Esophagus (tissue), 2 donors: ENCODE results near the gene TAS2R42. TPM values are rescaled to one million over a fixed set of nuclear protein-coding genes. Genes with fewer than 3 reads are reported as not detected.

Experiments
- H3K27ac ChIP-seq, 2 donors: one replicate each; pipeline ENCODE4 v1.5.1; 2013; ENCODE audit warnings: low read depth in 2 of 2, mild to moderate bottlenecking in 2 of 2, inconsistent platforms in 1 of 2, low read length in 1 of 2, moderate library complexity in 1 of 2
- H3K27me3 ChIP-seq, 2 donors: one replicate each; pipeline ENCODE4 v1.6.1; 2013; ENCODE audit warnings: low read length in 2 of 2, control low read depth in 1 of 2, mild to moderate bottlenecking in 1 of 2; ENCODE audit not compliant: insufficient read depth in 2 of 2, control insufficient read depth in 1 of 2
- H3K36me3 ChIP-seq, 2 donors: one replicate each; pipeline ENCODE4 v1.6.1; 2013; ENCODE audit warnings: low read length in 1 of 2; ENCODE audit not compliant: control insufficient read depth in 2 of 2, insufficient read depth in 2 of 2
- H3K4me1 ChIP-seq, 2 donors: one replicate each; pipeline ENCODE4 v1.6.1; 2013; ENCODE audit warnings: low read length in 1 of 2; ENCODE audit not compliant: control insufficient read depth in 2 of 2, insufficient read depth in 2 of 2
- H3K4me3 ChIP-seq, 2 donors: one replicate each; pipeline ENCODE4 v1.5.1; 2013; ENCODE audit warnings: low read length in 2 of 2, mild to moderate bottlenecking in 2 of 2, low read depth in 1 of 2, moderate library complexity in 1 of 2
- H3K9me3 ChIP-seq, 2 donors: one replicate each; pipeline ENCODE4 v1.6.1; 2013; ENCODE audit warnings: mild to moderate bottlenecking in 2 of 2, low read depth in 1 of 2, low read length in 1 of 2, moderate library complexity in 1 of 2; ENCODE audit not compliant: control insufficient read depth in 2 of 2, insufficient read depth in 1 of 2
- WGBS, 2 donors: extraction: QIAGEN DNeasy Blood & Tissue Kit; methylation state at CpG; one replicate each; pipeline ENCODE4 v1.1.7; 2013; 5-methylcytosine and 5-hydroxymethylcytosine counted together
- polyA plus RNA-seq, 2 donors: library from polyadenylated mRNA; stranded (reverse); fragments of 200-250 nt; gene quantifications; one replicate each; pipeline ENCODE4 v1.2.3, GENCODE V29; 2013
- donor health status: healthy with polysubstance abuse.
- donor health status: Bipolar disorder and iron deficiency.

Gene TAS2R42
- polyA plus RNA-seq, 2 donors: not detected

GRCh38 chr12:11152725-11153124, 34.0 kb downstream of the TAS2R42 start:
- H3K36me3 ChIP-seq: peaks cover 0 to 2% of the 10 kb centered on the region in 2 donors
- no peak overlapping the region for H3K4me3 ChIP-seq
- H3K27me3 ChIP-seq: no peaks in the 10 kb centered on the region
- H3K27ac ChIP-seq: no peak overlapping the region
- H3K9me3 ChIP-seq: peaks cover 0 to 2% of the 10 kb centered on the region in 2 donors
- H3K4me1 ChIP-seq: no peaks in the 10 kb centered on the region
- 94 to 98% methylated on average over 2 of the region's 2 CpGs for WGBS, 2 donors

GRCh38 chr12:11150832-11151231, 35.9 kb downstream of the TAS2R42 start:
- Histone ChIP-seq H3K4me1 (no peaks in the 10 kb centered on the region), H3K27ac (no peak overlapping the region), H3K9me3 (peaks cover 0 to 2% of the 10 kb centered on the region in 2 donors), H3K27me3 (no peaks in the 10 kb centered on the region), H3K4me3 (no peak overlapping the region), H3K36me3 (peaks cover 0 to 2% of the 10 kb centered on the region in 2 donors)
- 52 to 55% methylated on average over 1 of the region's 1 CpG for WGBS, 2 donors

- no peak overlapping the region for H3K27ac ChIP-seq
- WGBS, 2 donors: 97 to 100% methylated on average over 1 of the region's 1 CpG
Observed at GRCh38 chr12:11147420-11147819, 39.3 kb downstream of the TAS2R42 start.

GRCh38 chr12:11144297-11144696, 42.4 kb downstream of the TAS2R42 start:
- H3K9me3 ChIP-seq: peaks cover 0 to 6% of the 10 kb centered on the region in 2 donors
- no peaks in the 10 kb centered on the region for H3K36me3 ChIP-seq
- no peak overlapping the region for H3K27ac ChIP-seq
- H3K4me1 ChIP-seq: no peaks in the 10 kb centered on the region
- 76 to 89% methylated on average over 5 of the region's 5 CpGs for WGBS, 2 donors
- no peaks in the 10 kb centered on the region for H3K27me3 ChIP-seq
- H3K4me3 ChIP-seq: no peak overlapping the region

More at GRCh38 chr12:11147420-11147819, 39.3 kb downstream of the TAS2R42 start:
- peaks cover 2 to 6% of the 10 kb centered on the region in 2 donors for H3K9me3 ChIP-seq
- no peaks in the 10 kb centered on the region for H3K4me1 ChIP-seq
- peaks cover 0 to 2% of the 10 kb centered on the region in 2 donors for H3K36me3 ChIP-seq
- no peak overlapping the region for H3K4me3 ChIP-seq
- H3K27me3 ChIP-seq: no peaks in the 10 kb centered on the region

- WGBS, 2 donors: 49 to 78% methylated on average over 2 of the region's 2 CpGs
- H3K9me3 ChIP-seq: peaks cover 0 to 6% of the 10 kb centered on the region in 2 donors
- no peaks in the 10 kb centered on the region for H3K4me1 ChIP-seq
Observed at GRCh38 chr12:11143352-11143751, 43.4 kb downstream of the TAS2R42 start.

GRCh38 chr12:11136075-11136474, 50.7 kb downstream of the TAS2R42 start:
- no peaks in the 10 kb centered on the region for H3K9me3 ChIP-seq
- no peak overlapping the region for H3K27ac ChIP-seq
- no peaks in the 10 kb centered on the region for H3K4me1 ChIP-seq
- no peaks in the 10 kb centered on the region for H3K27me3 ChIP-seq
- H3K4me3 ChIP-seq: no peak overlapping the region
- H3K36me3 ChIP-seq: no peaks in the 10 kb centered on the region
- WGBS, 2 donors: 41 to 68% methylated on average over 2 of the region's 2 CpGs

More at GRCh38 chr12:11143352-11143751, 43.4 kb downstream of the TAS2R42 start:
- no peak overlapping the region for H3K27ac ChIP-seq
- no peaks in the 10 kb centered on the region for H3K36me3 ChIP-seq
- H3K4me3 ChIP-seq: no peak overlapping the region
- no peaks in the 10 kb centered on the region for H3K27me3 ChIP-seq

Other genes starting within 250 kb of the TAS2R42 start
- under 1 TPM; 0.35 to 0.94 TPM for gene TAS2R14, start 247.7 kb downstream of the TAS2R42 start, polyA plus RNA-seq
- not detected for gene TAS2R50, start 200.0 kb downstream of the TAS2R42 start, polyA plus RNA-seq
- gene TAS2R20, start 188.6 kb downstream of the TAS2R42 start, polyA plus RNA-seq: under 1 TPM; 0.07 to 0.08 TPM
- gene TAS2R19, start 164.3 kb downstream of the TAS2R42 start, polyA plus RNA-seq: under 1 TPM in 1 of 2 donors, not detected in 1; 0.08 TPM
- gene TAS2R31, start 155.5 kb downstream of the TAS2R42 start, polyA plus RNA-seq: under 1 TPM; 0.09 to 0.16 TPM
- gene TAS2R46, start 124.6 kb downstream of the TAS2R42 start, polyA plus RNA-seq: not detected
- not detected for gene TAS2R43, start 94.6 kb downstream of the TAS2R42 start, polyA plus RNA-seq
- under 1 TPM in 1 of 2 donors, not detected in 1; 0.12 TPM for gene TAS2R30, start 52.3 kb downstream of the TAS2R42 start, polyA plus RNA-seq
- 1 to 10 TPM; 3.5 to 6.9 TPM for gene SMIM10L1, start 15.7 kb downstream of the TAS2R42 start, polyA plus RNA-seq
- gene PRB3, start 82.8 kb upstream of the TAS2R42 start, polyA plus RNA-seq: under 1 TPM in 1 of 2 donors, not detected in 1; 0.10 TPM
- not detected for gene PRB4, start 123.5 kb upstream of the TAS2R42 start, polyA plus RNA-seq
- gene PRB2, start 208.6 kb upstream of the TAS2R42 start, polyA plus RNA-seq: not detected